Activated effector memory CD4-positive, alpha-beta T cell treated with Interleukin-2 at 50 U/mL for 16 hours (primary cell): ENCODE results near the gene GIN1.
"Not testable (repeated sequence)": the region's sequence is repeated elsewhere in the genome, so short reads cannot be mapped to it uniquely, and the experiment has no call there.

Experiments used
- DNase-seq: peaks from one replicate; pipeline ENCODE4 v3.0.0-alpha.2; 2020

Gene GIN1

DNA sequence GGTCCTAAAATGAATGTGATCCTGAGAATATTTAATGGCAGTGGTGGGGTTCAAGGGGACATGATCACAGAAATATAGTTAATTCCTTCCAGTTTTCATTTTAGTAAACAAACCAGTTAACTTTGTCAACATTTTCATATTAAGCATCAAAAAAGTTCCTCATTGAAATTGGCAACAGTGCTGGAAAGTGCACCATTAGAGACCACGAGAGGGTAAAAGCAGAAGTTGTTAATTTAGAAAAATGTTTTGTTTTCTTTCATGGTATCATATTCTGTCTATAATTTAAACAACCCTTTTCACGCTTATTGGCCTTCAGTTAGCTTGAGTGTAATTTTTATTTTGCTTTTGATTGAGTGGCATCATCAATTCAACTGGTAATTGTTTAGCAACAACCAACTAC, 11.9 kb downstream of the GIN1 start:
- DNase-seq: no peak

DNA sequence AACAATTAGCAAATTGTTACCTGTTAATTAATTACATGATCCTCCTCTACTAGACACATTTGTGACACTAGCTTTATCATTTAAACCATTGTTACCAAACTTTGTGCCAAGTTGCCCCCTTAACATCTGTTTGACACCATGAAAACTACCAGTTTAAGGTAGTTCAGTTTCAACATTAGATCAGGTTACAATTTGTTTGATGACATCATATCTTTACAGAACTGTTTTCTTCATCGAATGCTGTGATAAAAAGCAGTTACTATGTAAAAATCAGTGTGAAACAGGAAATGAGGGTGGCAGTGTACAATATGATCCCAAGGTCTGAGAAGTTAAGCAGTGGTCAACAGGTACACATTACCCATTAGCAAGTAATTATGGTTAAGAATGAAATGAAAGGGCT, 17.7 kb downstream of the GIN1 start:
- DNase-seq: no peak

DNA sequence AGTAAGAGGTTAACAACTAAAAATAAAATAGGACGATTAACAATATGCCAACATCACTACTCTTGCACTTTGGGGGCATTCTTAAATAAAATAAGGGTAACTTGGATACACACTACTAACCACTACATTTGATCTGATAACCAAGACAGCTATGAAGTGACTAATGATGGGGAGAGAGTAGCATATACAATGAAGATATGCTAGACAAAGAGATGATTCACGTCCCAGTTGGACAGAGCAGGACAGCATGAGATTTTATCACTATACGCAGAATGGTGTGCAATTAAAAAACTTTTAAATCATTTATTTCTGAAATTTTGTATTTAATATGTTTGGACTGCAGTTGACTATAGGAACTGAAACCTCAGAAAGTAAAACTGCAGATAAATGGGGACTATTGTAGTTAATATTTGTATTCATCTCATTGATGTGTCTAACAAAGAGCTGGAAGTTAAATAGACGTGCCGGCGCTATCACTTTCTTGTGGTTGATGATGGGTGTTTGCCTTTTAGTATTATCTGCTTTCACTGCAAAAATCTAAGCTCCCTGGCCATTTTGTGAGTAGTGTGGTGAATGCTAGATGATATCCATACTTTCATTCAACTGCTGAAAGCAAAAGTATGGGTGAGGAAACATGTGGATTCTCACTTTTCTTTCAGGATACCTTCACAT, 18.7 kb downstream of the GIN1 start:
- DNase-seq: no peak

DNA sequence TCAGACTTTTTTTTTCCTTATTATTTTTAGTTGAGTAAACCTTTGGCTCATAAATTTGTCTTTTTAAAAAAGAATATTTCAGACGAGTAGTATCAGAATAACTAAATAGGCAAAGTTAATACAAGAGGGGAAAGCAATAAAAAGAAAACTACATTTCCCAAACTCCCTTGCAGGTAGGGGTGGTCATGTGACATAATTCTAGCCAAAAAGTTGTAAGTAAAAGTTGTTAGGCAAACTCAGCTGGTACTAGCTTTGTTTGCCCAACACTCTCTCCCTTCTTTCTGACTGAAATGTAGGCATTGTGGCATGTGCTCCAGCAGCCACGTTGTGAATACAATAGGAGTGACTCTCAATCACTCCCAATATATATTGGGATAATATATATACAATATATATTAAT, 20.9 kb downstream of the GIN1 start:
- DNase-seq: no peak

DNA sequence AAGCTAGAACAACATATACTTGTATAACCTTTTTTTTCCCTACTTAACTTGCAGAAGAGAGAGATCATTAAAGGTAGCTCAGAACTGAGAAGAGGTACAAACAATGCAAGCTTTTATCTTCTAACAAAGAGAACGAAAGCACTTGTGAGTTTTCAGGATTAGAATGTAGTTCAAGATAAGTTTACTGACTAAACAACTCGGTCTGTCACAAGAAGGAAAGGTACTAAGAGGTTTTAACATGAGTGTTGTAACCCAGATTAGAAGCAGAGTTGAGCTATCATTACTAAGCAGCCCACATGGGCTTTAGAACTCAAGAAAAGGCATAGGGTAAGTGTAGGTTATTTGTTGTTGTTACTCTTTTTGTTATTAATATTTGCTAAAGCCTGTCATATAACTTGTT, 25.2 kb downstream of the GIN1 start:
- DNase-seq: no peak

DNA sequence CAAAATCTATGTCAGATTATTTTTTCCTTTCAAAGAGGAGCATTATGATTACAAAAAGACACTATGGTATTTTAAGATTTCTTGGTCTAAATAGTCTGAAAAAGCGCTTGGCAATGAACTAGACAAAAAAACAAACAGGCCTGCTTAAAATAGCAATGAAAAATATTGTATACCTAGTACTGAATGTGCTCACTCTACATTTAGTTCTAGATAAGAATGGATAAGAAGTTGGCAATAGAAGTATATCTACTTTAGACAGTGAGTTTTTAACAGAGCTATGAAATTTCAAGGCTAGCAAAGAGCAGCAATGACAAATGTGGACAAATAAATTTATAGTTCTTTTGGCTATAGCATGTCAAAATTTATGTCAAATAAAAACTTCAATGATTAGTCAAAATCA, 26.2 kb downstream of the GIN1 start:
- DNase-seq: no peak

DNA sequence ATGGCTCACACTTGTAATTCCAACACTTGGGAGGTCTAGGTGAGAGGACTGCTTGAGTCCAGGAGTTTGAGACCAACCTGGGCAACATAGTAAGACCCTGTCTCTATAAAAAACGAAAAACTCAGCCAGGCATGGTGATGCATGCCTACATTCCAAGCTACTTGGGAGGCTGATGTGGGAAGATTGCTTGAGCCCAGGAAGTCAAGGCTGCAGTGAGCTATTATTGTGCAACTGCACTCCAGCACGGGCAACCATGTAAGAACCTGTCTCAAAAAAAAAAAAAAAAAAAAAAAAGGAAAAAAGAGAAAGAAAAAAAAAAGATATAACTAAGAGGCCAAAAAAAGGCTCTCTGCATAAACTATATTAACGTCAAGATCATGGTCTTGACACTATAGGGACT, 27.3 kb downstream of the GIN1 start:
- no peak for DNase-seq

DNA sequence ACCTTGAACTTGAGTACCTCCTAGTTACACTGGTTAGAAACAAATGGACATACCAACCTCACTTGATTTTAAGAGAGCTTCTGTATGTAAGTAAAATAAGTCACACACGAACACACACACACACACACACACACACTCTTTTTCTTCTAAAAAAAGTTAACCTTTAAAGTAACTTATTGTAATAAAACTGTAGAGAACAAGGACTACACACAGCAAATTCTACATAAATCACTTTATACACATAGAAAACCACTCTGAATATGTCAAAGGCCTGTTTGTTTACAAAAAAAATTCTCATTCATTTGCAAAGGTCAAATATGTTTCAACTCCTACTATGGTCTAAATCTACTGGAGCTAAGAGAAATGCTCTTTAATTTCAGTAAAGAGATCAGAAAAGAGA, 29.1 kb downstream of the GIN1 start:
- DNase-seq: no peak

DNA sequence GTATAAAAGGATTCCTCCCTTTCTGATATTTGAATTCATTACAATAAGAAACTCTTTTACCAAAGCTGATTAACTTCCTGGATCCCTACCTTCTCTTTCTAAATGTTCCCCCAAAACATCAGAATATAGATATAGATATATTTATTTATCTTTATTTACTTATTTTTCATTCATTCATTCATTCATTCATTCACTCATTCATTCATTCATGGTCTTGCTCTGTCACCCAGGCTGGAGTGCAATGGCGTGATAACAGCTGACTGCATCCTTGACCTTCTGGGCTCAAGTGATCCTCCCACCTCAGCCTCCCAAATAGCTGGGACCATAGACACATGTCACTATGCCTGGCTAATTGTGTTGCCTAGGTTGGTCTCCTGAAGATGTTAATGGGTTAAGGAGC, 30.7 kb downstream of the GIN1 start:
- no peak for DNase-seq

DNA sequence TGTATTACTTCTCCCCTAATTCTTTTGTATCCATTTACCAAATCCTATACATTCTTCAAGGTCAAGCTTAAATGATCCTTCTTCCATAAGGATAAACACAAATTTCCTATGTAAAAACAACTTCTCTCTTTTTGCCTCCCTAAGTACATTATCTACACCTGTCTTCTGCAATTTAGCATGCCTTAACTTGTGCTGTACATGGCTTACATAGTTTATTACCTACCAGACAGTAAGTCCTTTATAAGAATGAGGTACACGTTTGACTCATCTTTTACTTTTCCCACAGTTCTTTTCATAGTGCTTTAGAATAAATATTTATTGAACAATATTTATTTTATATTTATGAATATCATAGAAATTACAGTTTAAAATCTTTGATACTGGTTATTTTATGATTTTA, 33.4 kb downstream of the GIN1 start:
- no peak for DNase-seq

DNA sequence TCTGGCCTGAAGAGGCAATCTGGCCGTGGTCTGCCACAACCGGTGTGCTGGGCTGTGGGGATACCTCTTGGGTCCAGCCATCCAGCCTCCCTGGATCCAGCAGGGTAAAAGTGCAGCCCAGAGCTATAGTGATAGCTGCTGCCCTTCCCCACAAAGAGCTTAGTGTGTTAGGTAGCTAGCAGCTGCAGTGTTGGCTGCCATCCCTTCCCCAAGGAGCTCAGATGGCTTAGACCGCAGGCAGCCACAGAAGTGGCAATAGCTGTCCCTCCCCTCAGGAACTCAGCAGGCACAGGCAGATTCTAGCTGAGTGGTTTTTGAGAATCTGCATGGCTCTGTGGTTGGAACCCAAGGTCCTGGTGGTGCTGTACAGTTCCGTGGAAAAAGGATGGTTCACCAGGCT, 40.1 kb downstream of the GIN1 start:
- DNase-seq: no peak

DNA sequence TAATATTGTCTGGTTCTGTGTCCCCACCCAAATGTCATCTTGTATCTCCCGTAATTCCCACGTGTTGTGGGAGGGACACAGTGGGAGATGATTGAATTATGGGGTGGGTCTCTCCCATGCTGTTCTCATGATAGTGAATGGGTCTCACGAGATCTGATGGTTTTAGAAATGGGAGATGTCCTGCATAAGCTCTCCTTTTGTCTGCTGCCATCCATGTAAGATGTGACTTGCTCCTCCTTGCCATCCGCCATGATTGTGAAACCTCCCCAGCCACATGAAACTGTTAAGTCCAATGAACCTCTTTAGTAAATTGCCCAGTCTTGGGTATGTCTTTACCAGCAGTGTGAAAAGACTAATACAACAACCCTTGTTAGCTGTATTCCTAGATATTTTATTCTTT, 44.5 kb downstream of the GIN1 start:
- no peak for DNase-seq

DNA sequence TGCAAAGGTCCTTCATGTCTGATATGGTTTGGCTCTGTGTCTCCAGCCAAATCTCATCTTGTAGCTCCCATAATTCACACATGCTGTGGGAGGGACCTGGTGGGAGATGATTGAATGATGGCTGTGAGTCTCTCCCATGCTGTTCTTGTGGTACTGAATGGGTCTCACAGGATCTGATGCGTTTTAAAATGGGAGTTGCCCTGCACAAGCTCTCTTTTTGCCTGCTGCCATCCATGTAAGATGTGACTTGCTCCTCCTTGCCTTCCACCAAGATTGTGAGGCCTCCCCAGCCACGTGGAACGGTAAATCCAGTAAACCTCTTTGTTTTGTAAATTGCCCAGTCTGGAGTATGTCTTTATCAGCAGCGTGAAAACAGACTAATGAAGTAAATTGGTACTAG, 46.4 kb downstream of the GIN1 start:
- DNase-seq: not testable (repeated sequence)

DNA sequence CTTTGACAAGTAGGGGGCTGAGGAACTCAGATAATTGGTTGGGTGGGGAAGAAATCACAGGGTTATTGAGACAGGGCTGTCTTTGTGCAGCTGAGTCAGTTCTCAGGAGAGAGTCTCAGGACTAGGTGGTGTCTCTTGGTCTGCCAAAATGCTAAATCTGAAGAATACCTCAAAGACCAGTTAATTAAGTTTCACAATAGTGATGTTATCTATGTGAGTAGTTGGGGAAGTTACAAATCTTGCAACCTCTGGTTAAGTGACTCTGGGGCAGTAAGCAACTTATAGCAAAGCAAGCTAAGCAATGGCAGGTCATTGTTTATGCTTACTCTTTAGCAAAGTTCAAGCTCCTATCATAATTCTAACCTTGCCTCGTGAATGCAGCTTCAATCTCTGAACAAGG, 53.6 kb downstream of the GIN1 start:
- no peak for DNase-seq

DNA sequence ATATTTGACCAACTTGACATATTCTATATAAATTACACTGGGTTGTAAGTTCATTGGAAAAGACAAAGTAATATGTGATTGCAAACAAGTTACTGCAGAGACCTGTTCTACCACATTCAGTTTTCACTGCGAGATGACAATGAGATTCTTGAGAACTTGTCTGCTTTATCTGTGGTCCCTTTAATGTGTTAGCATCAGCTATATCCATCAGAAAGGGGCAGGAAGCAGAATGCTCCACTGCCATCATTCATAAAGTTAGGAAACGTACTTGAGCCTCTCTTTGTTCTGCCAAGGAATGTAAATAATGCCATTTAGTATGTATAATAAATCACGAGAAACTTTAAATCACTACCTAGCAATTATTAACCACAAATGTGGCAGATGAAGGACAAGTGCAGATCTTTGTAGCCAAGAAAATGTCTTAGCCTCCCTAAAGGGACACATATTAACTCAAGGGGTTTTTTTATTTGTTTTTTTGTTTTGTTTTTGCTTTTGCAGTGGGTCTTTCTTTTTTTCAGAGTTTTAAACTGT, 59.4 kb downstream of the GIN1 start:
- DNase-seq: no peak

DNA sequence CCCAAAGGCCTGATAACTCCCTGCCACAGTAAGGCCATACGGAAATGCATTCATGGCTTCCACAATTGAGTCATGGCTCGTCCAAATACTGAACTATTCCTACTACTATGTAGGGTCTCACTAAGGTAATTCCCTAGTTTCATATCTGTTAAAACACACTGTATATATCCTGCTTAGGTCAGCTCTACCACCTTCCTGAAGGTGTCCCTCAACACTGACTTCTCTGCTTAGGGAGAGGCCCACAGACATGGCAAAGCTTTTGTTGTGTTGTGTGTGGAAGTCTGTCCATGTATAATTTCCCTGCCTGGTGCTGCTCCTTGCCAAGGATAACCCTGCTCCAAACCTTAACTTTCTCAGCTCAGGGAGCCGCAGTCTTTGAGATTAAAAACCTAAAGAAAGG, 60.4 kb downstream of the GIN1 start:
- no peak for DNase-seq

DNA sequence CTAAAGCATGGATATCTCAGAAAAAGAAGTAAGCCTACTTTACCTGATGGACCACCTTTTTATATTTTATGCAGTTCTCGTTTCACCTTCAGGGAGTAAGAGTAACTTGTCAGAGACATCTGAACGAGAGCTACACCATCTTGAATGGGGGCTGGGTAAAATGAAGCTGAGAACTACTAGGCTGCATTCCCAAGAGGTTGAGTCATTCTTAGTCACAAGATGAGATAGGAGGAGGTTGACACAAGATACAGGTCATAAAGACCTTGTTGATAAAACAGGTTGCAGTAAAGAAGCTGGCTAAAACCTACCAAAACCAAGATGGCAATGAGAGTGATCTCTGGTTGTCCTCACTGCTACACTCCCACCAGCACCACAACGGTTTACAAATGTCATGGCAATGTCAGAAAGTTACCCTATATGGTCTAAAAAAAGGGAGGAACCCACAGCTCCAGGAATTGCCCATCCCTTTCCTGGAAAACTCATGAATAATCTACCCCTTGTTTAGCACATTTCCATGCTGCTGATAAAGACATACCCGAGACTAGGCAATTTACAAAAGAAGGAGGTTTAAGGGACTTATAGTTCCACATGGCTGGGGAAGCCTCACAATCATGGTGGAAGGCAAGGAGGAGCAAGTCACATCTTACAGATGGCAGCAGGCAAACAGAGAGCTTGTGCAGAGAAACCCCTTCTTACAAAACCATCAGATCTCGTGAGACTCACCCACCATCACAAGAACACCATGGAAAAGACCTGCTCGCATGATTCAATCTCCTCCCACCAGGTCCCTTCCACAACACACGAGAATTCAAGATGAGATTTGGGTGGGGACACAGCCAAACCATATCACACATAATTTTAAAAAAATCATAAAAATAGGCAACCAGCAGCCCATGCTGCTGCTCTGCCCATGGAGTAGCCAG, 62.5 kb downstream of the GIN1 start:
- no peak for DNase-seq

DNA sequence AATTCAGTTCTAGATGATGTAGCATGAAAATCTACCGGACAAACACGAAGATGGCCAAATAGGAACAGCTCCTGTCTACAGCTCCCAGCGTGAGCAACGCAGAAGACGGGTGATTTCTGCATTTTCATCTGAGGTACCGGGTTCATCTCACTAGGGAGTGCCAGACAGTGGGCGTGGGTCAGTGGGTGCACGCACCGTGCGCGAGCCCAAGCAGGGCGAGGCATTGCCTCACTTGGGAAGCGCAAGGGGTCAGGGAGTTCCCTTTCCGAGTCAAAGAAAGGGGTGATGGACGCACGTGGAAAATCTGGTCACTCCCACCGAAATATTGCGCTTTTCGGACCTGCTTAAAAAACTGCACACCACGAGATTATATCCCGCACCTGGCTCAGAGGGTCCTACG, 73.2 kb downstream of the GIN1 start:
- DNase-seq: not testable (repeated sequence)

DNA sequence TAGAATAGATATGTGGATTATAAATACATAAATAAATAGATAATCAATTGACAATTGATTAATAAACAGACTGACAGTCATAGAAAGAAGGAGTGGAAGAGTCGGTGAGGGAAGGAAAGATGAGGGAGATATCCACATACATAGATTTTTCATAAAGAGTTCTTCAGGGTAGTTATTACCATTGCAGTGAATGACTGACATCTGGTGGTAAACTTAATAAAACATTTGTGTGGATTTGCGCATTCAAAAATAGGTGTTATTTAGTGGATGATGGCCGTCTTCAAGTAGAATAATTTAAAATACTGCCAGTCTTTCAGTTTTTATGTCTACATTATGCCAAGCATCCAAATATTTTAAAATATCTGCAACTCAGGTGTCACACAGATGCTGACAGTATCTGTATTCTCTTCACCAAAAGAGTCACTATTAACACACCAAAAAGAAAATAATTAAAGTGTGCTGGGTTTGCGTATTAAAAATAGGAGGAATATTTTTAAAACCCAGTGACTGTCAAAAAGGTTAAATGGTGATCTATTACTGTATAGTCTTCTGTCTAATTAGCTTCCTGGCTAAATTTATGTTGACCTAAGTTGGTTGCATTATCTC, 78.8 kb downstream of the GIN1 start:
- no peak for DNase-seq

DNA sequence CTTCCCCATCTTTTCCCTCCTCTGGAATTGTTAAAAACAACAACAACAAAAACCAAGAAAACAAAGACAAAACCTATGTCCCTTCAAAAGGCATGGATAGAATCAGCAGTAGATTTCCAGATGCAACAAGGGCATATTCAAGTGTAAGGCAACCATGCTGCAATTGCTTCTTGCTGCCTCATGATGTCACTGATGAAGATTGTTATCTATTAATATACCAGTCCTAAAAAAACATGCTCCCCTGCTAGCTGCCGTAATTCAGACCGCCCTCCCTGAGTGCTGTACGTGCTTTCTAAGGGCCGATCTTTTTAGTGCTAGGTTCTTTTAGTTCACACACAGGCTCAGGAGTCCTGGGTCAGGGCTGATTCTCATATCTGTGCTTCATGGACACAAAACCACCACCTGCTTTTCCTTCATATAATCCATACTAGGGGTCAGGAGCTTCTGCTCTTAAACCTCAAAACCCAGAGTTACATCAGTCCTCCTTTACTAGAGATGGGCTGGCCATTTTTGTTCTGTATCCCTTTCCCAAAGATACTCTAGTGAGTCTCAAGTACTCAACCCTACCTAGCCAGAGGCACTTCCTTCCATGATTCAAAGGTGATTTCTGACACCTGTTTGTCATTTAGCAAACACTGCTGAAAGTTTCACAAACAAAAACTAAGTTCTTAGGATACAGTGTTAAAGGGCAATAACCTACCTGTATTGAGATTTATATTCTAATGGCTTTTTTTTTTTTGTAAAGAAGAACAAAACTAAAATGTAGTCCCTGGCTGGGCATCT, 82.1 kb downstream of the GIN1 start:
- DNase-seq: no peak

DNA sequence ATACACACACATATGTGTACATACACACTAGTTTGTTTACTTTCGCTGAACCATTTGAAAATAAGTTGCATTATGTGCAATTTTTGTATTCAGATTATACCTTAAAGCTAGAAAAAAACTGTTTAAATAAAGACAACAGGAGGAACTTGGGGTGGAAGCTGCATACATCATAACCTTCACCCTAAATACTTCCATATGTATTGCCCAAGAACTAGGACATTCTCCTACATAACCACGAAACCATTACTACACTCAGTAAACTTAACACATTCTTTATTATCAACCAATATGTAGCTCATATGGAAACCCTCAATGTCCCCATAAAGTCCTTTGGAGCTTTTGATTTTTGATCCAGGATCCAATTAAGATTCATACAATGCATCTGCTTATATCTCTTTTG, 83.3 kb downstream of the GIN1 start:
- no peak for DNase-seq
